ENCODE data around the gene DSCAM. TPM values are rescaled to one million over a fixed set of nuclear protein-coding genes. Genes with fewer than 3 reads are reported as not detected.

DSCAM gene
- total and polyA plus RNA-seq, 10 of the 15 experiments (the other 5 are each of a cell fraction or from before 2014, with no cell fraction given) = not detected

DNA sequence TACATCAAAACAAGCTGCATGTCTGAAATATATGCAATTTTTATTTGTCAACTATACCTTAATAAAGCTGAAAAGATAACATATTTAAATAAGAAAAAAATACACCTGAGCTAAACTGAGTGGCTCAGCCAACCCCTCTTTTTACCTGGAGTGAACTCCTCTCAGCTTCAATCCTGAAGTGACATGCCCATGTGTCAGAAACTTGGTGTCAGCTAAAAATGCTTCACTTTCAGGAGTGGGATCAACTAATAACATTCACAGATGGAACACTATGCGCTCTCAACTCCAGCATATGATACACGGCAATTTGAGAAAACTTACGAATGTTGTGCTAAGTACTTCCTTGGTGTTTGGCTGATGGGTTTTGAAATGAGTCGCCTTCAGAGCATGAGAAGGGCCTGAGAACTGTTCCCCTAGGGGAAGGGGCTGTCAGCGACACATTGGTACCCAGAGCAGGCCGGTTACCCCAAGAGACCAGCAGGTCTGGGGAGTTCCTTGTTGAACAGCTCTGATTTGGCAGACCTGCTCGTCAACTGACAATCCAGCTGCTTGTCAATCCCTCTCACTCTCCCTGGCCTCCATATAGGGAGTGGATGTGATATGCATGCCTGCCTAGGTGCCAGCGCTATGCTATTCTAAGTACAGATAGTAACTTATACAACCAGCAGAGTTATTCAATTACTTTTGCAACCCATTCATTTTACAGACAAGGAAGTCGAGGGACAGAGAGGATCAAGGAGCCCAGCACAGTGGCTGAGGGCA lies 712.0 kb downstream of the DSCAM start (continued):
- TF ChIP-seq ESRRA (IDR thresholded peaks at IDR 0.05; ENCODE audit: low read length) = no peak
- no peak for TF ChIP-seq NR2F1 (conservative IDR thresholded peaks at IDR 0.05)
- TF ChIP-seq SREBF2 (IDR thresholded peaks at IDR 0.05; ENCODE audit: low read length) = no peak

DNA sequence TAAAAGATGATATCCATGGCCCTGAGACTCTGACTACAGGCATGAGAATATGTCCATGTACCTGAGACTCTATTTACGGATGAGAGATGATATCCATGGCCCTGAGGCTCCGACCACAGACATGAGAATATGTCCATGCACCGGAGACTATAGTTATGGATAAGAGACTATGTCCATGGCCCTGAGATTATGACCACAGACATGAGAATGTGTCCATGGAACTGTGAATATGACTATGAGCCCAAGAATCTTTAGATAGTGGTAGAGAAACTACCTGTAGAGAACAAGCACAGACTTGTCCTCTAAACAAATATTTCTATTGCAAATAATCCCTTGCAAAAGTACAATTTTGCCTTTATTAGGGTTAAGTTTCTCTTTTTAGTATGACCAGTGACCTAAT lies 716.5 kb downstream of the DSCAM start:
- no peak for ATAC-seq
- intact Hi-C loops (cut with micrococcal nuclease; ENCODE audit: unreplicated experiment) = no loop called here
- no peaks in the 10 kb centered on the region for H3K27me3 ChIP-seq (replicated peaks in 1 of 2; ENCODE audit: control insufficient read depth in 2 of 2, insufficient read depth in 2 of 2, low read length in 1 of 2)
- 18% methylated on average over 3 of the region's 3 CpGs for WGBS (ENCODE audit: insufficient coverage, insufficient replicate concordance, low lambda C conversion rate, missing lambda C conversion rate)
- CTCF ChIA-PET = no interaction called here
- SMC1A ChIA-PET (ENCODE audit: uncharacterized antibody, unreplicated experiment) = no interaction called here
- no peaks in the 10 kb centered on the region for H3K79me2 ChIP-seq (ENCODE audit: control insufficient read depth, insufficient read depth, low read length)
- H3K9ac ChIP-seq (ENCODE audit: control insufficient read depth, insufficient read depth, low read length) = no peak overlapping the region
- BruUV-seq (replicated peaks) = no TSS peak
- H3K27ac ChIP-seq (ENCODE audit: control insufficient read depth, insufficient read depth) = no peak overlapping the region
- DNase-seq (ENCODE audit: low read depth, low spot score) = no peak
- no peak overlapping the region for H3K4me2 ChIP-seq (ENCODE audit: control insufficient read depth, insufficient read depth)
- no peaks in the 10 kb centered on the region; the same call in 2 of the 3 replicates for H3K9me3 ChIP-seq (replicated peaks; ENCODE audit: control insufficient read depth, insufficient read depth, low read length)
- in situ Hi-C loops (cut with MboI) = no loop called here
- H3K4me3 ChIP-seq = no peak overlapping the region
- H3K4me1 ChIP-seq (ENCODE audit: control insufficient read depth, insufficient read depth, low read length) = no peaks in the 10 kb centered on the region
- H3K36me3 ChIP-seq (ENCODE audit: control insufficient read depth in 2 of 2, insufficient read depth in 2 of 2, low read length in 1 of 2) = no peaks in the 10 kb centered on the region
- no peak overlapping the region for H2AFZ ChIP-seq (ENCODE audit: control insufficient read depth, low read depth, low read length)
- no peaks in the 10 kb centered on the region for H4K20me1 ChIP-seq (ENCODE audit: control insufficient read depth, insufficient read depth)
- FAIRE-seq = no peak
- RAD21 ChIA-PET (ENCODE audit: unreplicated experiment) = no interaction called here
- POLR2A ChIA-PET = no interaction called here
- TF ChIP-seq SKIL (IDR thresholded peaks at IDR 0.05; ENCODE audit: low read depth, poor library complexity, severe bottlenecking) (no peak), BRCA1 (IDR thresholded peaks at IDR 0.05; ENCODE audit: low read depth, low read length) (no peak), RAD51 (IDR thresholded peaks at IDR 0.05) (no peak), KAT2A (conservative IDR thresholded peaks at IDR 0.05; ENCODE audit: control insufficient read depth, low read depth, low read length) (no peak), CREB1 (IDR thresholded peaks at IDR 0.05; ENCODE audit: low read depth) (no peak), ZNF622 (IDR thresholded peaks at IDR 0.05) (no peak), TCF3 (IDR thresholded peaks at IDR 0.05; ENCODE audit: borderline replicate concordance, insufficient read depth, low read depth, low read length) (no peak), IRF4 (IDR thresholded peaks at IDR 0.05; ENCODE audit: low read depth, low read length) (no peak), HSF1 (IDR thresholded peaks at IDR 0.05; ENCODE audit: low read depth, low read length) (no peak), RFX5 (IDR thresholded peaks at IDR 0.05; ENCODE audit: low read depth, low read length) (no peak), MAX (IDR thresholded peaks at IDR 0.05; ENCODE audit: low read depth, low read length) (no peak)
- TF ChIP-seq, protein P1, sequence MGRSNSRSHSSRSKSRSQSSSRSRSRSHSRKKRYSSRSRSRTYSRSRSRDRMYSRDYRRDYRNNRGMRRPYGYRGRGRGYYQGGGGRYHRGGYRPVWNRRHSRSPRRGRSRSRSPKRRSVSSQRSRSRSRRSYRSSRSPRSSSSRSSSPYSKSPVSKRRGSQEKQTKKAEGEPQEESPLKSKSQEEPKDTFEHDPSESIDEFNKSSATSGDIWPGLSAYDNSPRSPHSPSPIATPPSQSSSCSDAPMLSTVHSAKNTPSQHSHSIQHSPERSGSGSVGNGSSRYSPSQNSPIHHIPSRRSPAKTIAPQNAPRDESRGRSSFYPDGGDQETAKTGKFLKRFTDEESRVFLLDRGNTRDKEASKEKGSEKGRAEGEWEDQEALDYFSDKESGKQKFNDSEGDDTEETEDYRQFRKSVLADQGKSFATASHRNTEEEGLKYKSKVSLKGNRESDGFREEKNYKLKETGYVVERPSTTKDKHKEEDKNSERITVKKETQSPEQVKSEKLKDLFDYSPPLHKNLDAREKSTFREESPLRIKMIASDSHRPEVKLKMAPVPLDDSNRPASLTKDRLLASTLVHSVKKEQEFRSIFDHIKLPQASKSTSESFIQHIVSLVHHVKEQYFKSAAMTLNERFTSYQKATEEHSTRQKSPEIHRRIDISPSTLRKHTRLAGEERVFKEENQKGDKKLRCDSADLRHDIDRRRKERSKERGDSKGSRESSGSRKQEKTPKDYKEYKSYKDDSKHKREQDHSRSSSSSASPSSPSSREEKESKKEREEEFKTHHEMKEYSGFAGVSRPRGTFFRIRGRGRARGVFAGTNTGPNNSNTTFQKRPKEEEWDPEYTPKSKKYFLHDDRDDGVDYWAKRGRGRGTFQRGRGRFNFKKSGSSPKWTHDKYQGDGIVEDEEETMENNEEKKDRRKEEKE (IDR thresholded peaks at IDR 0.05) = no peak
- TF ChIP-seq, protein P2, sequence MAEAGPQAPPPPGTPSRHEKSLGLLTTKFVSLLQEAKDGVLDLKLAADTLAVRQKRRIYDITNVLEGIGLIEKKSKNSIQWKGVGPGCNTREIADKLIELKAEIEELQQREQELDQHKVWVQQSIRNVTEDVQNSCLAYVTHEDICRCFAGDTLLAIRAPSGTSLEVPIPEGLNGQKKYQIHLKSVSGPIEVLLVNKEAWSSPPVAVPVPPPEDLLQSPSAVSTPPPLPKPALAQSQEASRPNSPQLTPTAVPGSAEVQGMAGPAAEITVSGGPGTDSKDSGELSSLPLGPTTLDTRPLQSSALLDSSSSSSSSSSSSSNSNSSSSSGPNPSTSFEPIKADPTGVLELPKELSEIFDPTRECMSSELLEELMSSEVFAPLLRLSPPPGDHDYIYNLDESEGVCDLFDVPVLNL (IDR thresholded peaks at IDR 0.05; ENCODE audit: low read depth, low read length) = no peak

All from GM12878 (cell line).